Naive B cell (primary cell): Measurements from ENCODE around the gene ABHD6. TPM values are rescaled to one million over a fixed set of nuclear protein-coding genes. Genes with fewer than 3 reads are reported as not detected.
"Not testable (repeated sequence)": the region's sequence is repeated elsewhere in the genome, so short reads cannot be mapped to it uniquely, and the experiment has no call there.

Experiments used
- ATAC-seq, 2 donors: fragments of 150-1000 bp; cut with Tn5 transposase; 2 replicates each; pipeline ENCODE4 v1.10.0; 2021; ENCODE audit warnings: low read depth in 2 of 2, mild to moderate bottlenecking in 2 of 2, moderate library complexity in 2 of 2
- DNase-seq: peaks from one replicate; pipeline ENCODE4 v3.0.0; 2022
- H3K27ac Mint-ChIP-seq, 6 donors: one replicate each; pipeline ENCODE4 v1.8.0; 2020 to 2022; ENCODE audit warnings: mild to moderate bottlenecking in 6 of 6, mixed read lengths in 6 of 6, moderate library complexity in 5 of 6, inconsistent platforms in 2 of 6
- H3K27me3 Mint-ChIP-seq, 3 donors: one replicate each; pipeline ENCODE4 v1.8.0; 2021 to 2022; ENCODE audit warnings: mixed read lengths in 3 of 3, mild to moderate bottlenecking in 1 of 3
- H3K36me3 Mint-ChIP-seq, 2 donors: one replicate each; pipeline ENCODE4 v1.8.0; 2020 to 2022; ENCODE audit warnings: mixed read lengths in 2 of 2, inconsistent platforms in 1 of 2, mild to moderate bottlenecking in 1 of 2
- H3K4me1 Mint-ChIP-seq, 3 donors: one replicate each; pipeline ENCODE4 v1.8.0; 2020 to 2022; ENCODE audit warnings: mixed read lengths in 3 of 3, inconsistent platforms in 1 of 3, mild to moderate bottlenecking in 1 of 3, moderate library complexity in 1 of 3
- H3K4me3 Mint-ChIP-seq, 8 donors: one replicate each; pipeline ENCODE4 v1.8.0; 2020 to 2022; ENCODE audit warnings: mild to moderate bottlenecking in 8 of 8, mixed read lengths in 8 of 8, moderate library complexity in 8 of 8, inconsistent platforms in 2 of 8
- H3K9me3 Mint-ChIP-seq, 7 donors: one replicate each; pipeline ENCODE4 v1.8.0; 2020 to 2022; ENCODE audit warnings: mixed read lengths in 7 of 7, mild to moderate bottlenecking in 5 of 7, inconsistent platforms in 2 of 7, moderate library complexity in 1 of 7
- polyA plus RNA-seq, 6 donors: library from polyadenylated mRNA; unstranded; fragments of 300-500 nt; fragmentation: Illumina TruSeq; gene quantifications; one replicate each; pipeline ENCODE4 v1.2.3, GENCODE V29; 2021; ENCODE audit warnings: low read depth in 6 of 6

The ABHD6 gene
- polyA plus RNA-seq, 6 donors from 2014 or later: 2.8 to 12.7 (median 10.2) TPM

DNA sequence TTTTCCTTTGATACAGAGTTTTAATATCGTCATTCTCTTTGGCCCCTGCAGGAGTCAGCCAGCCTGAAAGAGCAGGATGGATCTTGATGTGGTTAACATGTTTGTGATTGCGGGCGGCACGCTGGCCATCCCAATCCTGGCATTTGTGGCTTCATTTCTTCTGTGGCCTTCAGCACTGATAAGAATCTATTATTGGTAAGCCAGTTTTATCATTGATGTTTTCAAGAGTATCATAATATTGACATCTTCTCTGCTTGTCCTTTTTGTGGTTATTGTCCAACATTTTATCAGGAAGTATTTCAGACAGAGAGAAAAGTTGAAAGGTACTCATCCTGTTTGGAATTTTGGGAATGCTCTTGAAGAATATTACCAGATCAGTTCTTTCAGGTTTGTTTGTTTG is 18.9 kb downstream of the ABHD6 start:
- peaks cover 0 to 9% (median 4%) of the 10 kb centered on the region in 3 donors for H3K4me1 Mint-ChIP-seq
- H3K27ac Mint-ChIP-seq: peak overlapping the region in 2 of 6 donors; percentile 29 to 74
- no peak overlapping the region for H3K4me3 Mint-ChIP-seq
- no peak for ATAC-seq
- H3K36me3 Mint-ChIP-seq: peaks cover 15 to 26% of the 10 kb centered on the region in 2 donors
- H3K27me3 Mint-ChIP-seq: no peaks in the 10 kb centered on the region
- no peaks in the 10 kb centered on the region for H3K9me3 Mint-ChIP-seq
- no peak for DNase-seq

DNA sequence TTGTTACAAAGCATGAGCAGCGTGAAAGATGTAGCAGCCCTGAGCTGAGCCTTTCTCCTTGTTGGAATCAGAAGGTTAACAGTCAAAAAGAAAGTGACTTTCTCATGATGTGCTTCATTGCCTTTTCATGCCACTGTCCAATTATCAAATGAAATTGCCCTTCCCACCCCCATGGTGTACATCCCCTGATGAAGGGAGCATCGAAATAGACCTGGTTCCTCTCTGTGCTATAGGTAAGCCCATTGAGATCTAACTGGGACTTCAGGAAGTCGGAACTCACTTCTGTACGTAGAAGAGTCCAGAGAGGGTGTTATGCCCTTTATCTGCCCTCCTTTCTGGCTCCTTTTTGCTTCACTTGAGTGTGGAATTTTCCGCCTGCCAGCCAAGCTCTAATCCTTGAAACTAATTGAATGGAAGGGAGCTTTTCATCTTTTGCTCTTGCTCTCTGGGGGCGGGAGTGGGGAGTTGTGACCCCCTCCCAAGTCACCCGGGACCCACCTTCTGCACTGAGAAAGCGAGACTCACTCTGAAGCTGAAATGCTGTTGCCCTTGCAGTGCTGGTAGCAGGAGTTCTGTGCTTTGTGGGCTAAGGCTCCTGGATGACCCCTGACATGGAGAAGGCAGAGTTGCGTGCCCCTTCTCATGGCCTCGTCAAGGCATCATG is 20.9 kb downstream of the ABHD6 start:
- no peak for ATAC-seq
- Mint-ChIP-seq H3K27ac (peak overlapping the region in 3 of 6 donors; percentile 24 to 88 (median 32)), H3K27me3 (no peaks in the 10 kb centered on the region), H3K4me3 (no peak overlapping the region), H3K9me3 (no peaks in the 10 kb centered on the region), H3K36me3 (peaks cover 15 to 20% of the 10 kb centered on the region in 2 donors), H3K4me1 (peaks cover 0 to 9% (median 4%) of the 10 kb centered on the region in 3 donors)
- no peak for DNase-seq

DNA sequence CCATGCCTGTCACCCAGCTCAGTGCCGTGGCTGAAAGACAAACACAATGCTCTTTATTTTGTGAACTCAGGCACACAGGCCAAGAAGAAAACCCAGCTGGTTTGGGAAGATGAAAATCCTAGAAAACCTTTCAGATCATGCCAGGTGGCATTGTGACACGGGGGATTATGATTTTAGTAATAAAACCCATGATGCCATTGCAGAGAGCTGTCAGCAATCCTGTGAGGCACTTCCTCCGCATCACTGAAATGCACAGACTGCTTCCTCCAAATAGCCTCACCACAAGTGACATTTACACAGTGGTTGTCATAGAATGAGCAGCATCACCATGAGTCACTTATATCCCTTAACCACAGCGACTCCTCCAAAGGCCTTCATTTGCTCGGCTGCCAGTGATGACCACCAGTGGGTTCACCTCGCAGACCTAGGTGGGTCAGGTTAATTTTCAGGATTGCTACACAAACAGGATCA is 22.7 kb downstream of the ABHD6 start:
- Mint-ChIP-seq H3K4me1 (peaks cover 0 to 13% (median 4%) of the 10 kb centered on the region in 3 donors), H3K27me3 (no peaks in the 10 kb centered on the region), H3K27ac (no peak overlapping the region), H3K36me3 (peaks cover 15 to 20% of the 10 kb centered on the region in 2 donors), H3K9me3 (no peaks in the 10 kb centered on the region), H3K4me3 (no peak overlapping the region)
- DNase-seq: no peak
- ATAC-seq: no peak

DNA sequence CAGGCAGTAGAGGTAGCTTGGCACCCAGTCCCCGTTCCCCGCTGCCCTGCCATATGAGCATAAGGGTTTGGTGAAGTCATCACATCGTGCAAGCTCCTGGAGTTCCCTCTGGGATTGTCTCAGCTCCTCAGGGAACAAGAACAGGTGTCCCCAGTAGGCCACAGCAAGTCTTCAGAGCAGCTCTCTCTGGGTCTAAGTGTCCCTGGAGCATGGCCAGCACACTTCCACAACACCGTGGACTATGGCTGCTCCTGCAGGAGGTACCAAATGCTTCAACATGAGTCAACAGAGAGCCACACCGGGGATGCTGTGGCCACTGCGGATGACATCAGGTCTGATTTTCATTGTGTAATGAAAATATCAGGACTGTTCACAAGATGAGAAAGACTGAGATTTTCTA is 23.1 kb downstream of the ABHD6 start:
- no peak for DNase-seq
- H3K36me3 Mint-ChIP-seq: peaks cover 14 to 23% of the 10 kb centered on the region in 2 donors
- no peak for ATAC-seq
- no peak overlapping the region for H3K4me3 Mint-ChIP-seq
- H3K27me3 Mint-ChIP-seq: no peaks in the 10 kb centered on the region
- H3K4me1 Mint-ChIP-seq: peaks cover 0 to 13% (median 4%) of the 10 kb centered on the region in 3 donors
- no peaks in the 10 kb centered on the region for H3K9me3 Mint-ChIP-seq
- H3K27ac Mint-ChIP-seq: no peak overlapping the region

DNA sequence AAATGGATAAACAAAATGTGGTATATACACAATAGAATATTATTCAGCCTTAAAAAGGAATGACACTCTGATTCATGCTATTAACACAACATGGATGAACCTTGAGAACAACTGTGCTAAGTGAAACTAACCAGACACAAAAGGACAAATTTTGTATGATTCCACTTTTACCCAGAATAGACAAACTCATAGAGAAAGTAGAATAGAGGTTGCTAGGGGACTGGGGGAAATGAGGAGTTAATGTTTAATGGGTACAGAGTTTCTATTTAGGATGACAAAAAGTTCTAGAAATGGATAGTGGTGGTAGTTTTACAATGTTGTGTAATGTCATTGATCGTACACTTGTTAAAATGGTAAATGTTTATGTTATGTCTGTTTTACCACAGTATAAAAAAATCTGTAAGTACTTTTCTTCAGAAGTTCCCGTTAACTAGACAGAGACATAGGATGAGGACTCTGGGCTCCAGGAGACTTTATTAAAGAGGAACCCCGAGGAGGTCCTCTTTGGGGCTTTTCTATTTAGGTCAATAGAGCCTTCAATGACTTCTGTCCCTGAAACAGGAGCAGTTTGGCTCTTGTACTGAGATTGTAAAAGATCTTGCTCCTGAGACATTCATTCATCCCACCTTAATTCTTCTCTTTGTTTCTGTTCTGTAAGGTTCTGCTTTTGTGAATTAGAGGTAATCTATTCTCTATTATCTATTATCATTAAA is 24.5 kb downstream of the ABHD6 start:
- H3K9me3 Mint-ChIP-seq: no peaks in the 10 kb centered on the region
- H3K27ac Mint-ChIP-seq: peak overlapping the region in 1 of 6 donors; percentile 78
- H3K4me1 Mint-ChIP-seq: peaks cover 0 to 5% (median 0%) of the 10 kb centered on the region in 3 donors
- no peaks in the 10 kb centered on the region for H3K27me3 Mint-ChIP-seq
- peaks cover 7 to 17% of the 10 kb centered on the region in 2 donors for H3K36me3 Mint-ChIP-seq
- ATAC-seq: no peak
- no peak overlapping the region for H3K4me3 Mint-ChIP-seq
- DNase-seq: no peak

DNA sequence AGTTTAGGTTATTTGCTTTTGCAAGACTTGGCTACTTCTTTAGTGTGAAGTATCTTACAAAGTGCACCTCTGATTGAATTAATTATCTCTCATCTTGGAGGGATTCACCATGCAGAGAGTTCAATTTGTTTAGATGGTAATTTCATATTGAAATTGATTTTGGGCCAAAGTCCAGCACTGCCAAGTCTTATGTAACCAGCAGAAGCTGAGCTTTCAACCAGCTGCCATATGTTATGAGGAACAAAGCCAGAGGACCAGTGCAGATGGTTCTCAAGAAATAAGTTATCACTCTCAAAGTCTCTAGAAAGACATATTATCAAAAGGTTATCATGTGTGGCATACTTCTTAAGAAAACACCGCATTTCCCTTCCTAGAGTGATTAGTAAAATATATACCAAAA is 29.0 kb downstream of the ABHD6 start:
- DNase-seq: no peak
- no peak for ATAC-seq
- no peaks in the 10 kb centered on the region for H3K27me3 Mint-ChIP-seq
- no peak overlapping the region for H3K27ac Mint-ChIP-seq
- H3K9me3 Mint-ChIP-seq: no peaks in the 10 kb centered on the region
- peaks cover 5 to 20% of the 10 kb centered on the region in 2 donors for H3K36me3 Mint-ChIP-seq
- peaks cover 0 to 9% (median 0%) of the 10 kb centered on the region in 3 donors for H3K4me1 Mint-ChIP-seq
- no peak overlapping the region for H3K4me3 Mint-ChIP-seq

DNA sequence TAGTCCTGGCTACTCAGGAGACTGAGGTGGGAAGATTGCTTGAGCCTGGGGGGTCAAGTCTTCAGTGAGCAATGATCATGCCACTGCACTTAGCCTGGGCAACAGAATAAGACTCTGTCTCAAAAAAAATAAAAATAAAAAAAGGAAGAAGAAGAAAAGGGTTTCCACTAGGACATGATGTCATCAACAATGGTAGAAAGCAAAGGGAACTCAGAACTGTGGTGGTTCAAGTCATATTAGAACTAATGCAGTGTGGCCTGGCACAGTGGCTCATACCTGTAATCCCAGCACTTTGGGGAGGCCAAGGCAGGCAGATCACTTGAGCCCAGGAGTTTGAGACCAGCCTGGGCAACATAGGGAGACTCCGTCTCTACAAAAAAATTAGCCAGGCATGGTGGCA is 30.0 kb downstream of the ABHD6 start:
- not testable (repeated sequence) for H3K9me3 Mint-ChIP-seq, ATAC-seq, H3K27me3 Mint-ChIP-seq, DNase-seq, H3K4me1 Mint-ChIP-seq, H3K4me3 Mint-ChIP-seq
- Mint-ChIP-seq H3K27ac (peak overlapping the region in 2 of 6 donors; percentile 9 to 52), H3K36me3 (peaks cover 5 to 20% of the 10 kb centered on the region in 2 donors)

DNA sequence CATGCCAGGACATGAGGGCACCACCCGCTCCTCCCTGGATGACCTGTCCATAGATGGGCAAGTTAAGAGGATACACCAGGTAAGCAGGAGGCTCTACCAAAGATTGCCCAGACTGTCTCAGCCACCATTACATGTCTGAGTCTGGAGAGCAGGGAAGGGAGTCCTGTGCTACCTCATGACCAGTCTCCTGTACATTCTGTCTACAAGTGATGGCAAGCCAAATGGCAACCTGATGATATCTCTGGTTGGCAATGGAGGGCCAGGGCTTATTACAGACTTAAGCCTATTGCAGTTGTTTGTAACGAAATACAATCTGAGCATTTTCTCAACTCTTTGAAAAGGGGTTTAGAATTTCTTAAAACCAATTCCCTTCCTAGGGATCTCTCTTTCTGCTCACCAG is 31.8 kb downstream of the ABHD6 start:
- Mint-ChIP-seq H3K36me3 (peaks cover 16 to 22% of the 10 kb centered on the region in 2 donors), H3K4me3 (no peak overlapping the region), H3K4me1 (peaks cover 0 to 9% (median 0%) of the 10 kb centered on the region in 3 donors), H3K27me3 (no peaks in the 10 kb centered on the region), H3K27ac (peak overlapping the region in 1 of 6 donors; percentile 33), H3K9me3 (peaks cover 0 to 2% (median 0%) of the 10 kb centered on the region in 7 donors)
- ATAC-seq: no peak
- no peak for DNase-seq

DNA sequence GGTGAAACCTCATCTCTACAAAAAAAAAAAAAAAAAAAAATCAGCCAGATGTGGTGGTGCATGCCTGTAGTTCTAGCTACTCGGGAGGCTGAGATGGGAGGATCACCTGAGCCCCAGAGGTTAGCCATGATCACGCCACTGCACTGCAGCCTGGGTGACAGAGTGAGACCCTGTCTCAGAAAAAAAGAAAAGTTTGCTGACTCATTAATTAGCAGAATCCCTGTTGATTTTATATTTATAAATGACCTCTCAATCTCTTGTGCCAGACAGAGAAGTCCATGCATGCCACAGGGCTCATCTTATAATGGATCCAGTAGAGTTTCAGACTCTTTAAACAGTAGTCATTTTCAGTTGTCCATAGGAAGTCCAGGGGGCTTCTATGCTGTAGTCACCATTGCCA is 32.9 kb downstream of the ABHD6 start:
- no peak overlapping the region for H3K27ac Mint-ChIP-seq
- peaks cover 0 to 5% (median 0%) of the 10 kb centered on the region in 3 donors for H3K4me1 Mint-ChIP-seq
- H3K36me3 Mint-ChIP-seq: peaks cover 25 to 33% of the 10 kb centered on the region in 2 donors
- no peak overlapping the region for H3K4me3 Mint-ChIP-seq
- ATAC-seq: no peak
- DNase-seq: no peak
- peaks cover 0 to 2% (median 0%) of the 10 kb centered on the region in 7 donors for H3K9me3 Mint-ChIP-seq
- H3K27me3 Mint-ChIP-seq: no peaks in the 10 kb centered on the region

DNA sequence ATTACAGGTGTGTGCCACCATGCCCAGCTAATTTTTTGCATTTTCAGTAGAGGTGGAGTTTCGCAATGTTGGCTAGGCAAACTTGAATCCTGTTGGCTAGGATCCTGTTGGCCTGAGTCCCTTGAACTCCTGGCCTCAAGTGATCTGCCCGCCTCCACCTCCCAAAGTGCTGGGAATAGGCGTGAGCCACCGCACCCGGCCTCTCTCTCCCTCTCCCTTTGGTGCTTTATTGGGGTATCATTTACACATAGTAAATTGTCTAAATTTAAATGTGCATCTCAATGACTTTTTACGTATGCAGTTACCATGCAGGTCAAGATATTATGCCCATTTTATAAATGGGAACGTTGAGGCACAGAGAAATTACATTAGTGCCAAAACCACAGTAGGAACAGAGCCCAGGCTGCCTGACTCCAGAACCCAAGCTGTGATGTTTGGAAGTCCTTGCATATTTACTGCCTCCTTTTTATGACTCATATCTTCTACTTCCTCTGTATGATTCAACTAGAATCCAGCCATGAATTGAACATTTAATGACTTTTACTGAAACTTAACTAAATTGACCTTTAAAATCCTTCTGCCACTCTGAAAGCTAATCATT is 34.4 kb downstream of the ABHD6 start:
- peaks cover 0 to 6% (median 2%) of the 10 kb centered on the region in 7 donors for H3K9me3 Mint-ChIP-seq
- peaks cover 0 to 5% (median 0%) of the 10 kb centered on the region in 3 donors for H3K4me1 Mint-ChIP-seq
- H3K36me3 Mint-ChIP-seq: peaks cover 25 to 33% of the 10 kb centered on the region in 2 donors
- no peaks in the 10 kb centered on the region for H3K27me3 Mint-ChIP-seq
- no peak for ATAC-seq
- H3K4me3 Mint-ChIP-seq: no peak overlapping the region
- no peak for DNase-seq
- peak overlapping the region in 1 of 6 donors; percentile 30 for H3K27ac Mint-ChIP-seq

DNA sequence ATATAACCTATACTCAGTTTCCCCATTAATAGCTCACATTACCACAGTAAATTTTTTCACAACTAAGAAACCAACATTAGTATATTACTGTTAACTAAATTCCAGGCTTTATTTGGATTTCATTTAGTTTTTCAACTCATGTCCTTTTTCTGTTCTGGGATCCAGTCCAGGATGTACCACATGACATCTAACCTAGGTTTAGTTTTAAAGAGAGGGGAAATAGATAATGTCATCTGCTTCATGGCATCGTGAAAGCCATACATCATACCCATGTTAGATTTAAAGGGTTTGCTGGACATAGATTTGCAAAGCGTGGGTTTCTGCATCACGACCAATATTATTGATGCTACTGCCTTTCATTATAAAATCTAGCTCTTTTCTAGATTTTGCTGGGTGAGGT is 35.3 kb downstream of the ABHD6 start:
- no peak for DNase-seq
- Mint-ChIP-seq H3K9me3 (peaks cover 0 to 9% (median 2%) of the 10 kb centered on the region in 7 donors), H3K4me1 (no peaks in the 10 kb centered on the region), H3K27me3 (no peaks in the 10 kb centered on the region), H3K4me3 (no peak overlapping the region), H3K27ac (no peak overlapping the region), H3K36me3 (peaks cover 25 to 31% of the 10 kb centered on the region in 2 donors)
- no peak for ATAC-seq

DNA sequence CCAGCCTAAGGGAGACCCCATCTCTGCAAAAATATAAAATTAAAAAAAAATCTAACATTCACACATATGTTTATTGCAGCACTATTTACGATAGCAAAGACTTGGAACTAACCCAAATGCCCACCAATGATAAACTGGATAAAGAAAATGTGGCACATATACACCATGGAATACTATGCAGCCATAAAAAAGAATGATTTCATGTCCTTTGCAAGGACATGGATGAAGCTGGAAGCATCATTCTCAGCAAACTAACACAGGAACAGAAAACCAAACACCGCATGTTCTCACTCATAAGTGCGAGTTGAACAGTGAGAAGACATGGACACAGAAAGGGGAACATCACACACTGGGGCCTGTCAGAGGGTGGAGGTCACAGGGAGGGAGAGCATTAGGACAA is 35.8 kb downstream of the ABHD6 start:
- not testable (repeated sequence) for H3K9me3 Mint-ChIP-seq, H3K27me3 Mint-ChIP-seq, H3K4me1 Mint-ChIP-seq, H3K27ac Mint-ChIP-seq, ATAC-seq, H3K4me3 Mint-ChIP-seq, DNase-seq
- peaks cover 28 to 29% of the 10 kb centered on the region in 2 donors for H3K36me3 Mint-ChIP-seq

DNA sequence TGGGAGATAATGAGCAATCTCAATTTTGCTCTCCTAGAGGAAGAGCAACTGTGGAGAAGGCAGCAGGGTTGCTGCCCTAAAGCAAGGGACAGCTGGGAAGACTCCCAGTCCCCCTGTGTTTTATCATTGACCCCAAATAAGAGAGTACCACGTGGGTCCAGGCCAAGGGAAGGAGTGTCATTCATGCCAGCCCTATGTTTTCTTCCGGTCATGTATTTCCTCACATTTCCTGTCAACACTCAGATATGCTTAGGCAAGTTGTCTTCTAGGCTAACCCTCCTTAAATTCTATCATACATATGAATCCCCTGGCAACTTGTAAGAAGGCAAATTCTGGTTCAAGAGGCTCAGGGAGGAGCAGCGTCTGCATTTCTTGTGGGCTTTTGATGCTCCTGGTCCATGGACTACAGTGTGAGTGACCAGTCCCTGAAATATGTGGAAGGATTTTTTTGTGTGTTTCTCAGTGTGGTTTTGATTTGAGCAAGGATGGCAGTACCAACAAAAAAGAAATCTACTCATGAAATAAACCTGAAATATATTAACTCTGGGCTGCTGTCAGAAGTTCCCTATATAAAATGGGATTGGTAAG is 36.5 kb downstream of the ABHD6 start:
- H3K27me3 Mint-ChIP-seq: no peaks in the 10 kb centered on the region
- DNase-seq (no peak), ATAC-seq (no peak)
- H3K4me1 Mint-ChIP-seq: no peaks in the 10 kb centered on the region
- no peak overlapping the region for H3K4me3 Mint-ChIP-seq
- H3K36me3 Mint-ChIP-seq: peaks cover 27 to 31% of the 10 kb centered on the region in 2 donors
- H3K27ac Mint-ChIP-seq: no peak overlapping the region
- peaks cover 0 to 9% (median 2%) of the 10 kb centered on the region in 7 donors for H3K9me3 Mint-ChIP-seq
